CD1c-positive myeloid dendritic cell (primary cell): ENCODE results near the gene TMEM44.
"Not testable (repeated sequence)": the region's sequence is repeated elsewhere in the genome, so short reads cannot be mapped to it uniquely, and the experiment has no call there.

ENCODE experiments used
- DNase-seq: peaks from one replicate; pipeline ENCODE4 v3.0.0-alpha.2; 2016; ENCODE audit errors: extremely low spot score

The TMEM44 gene

DNA sequence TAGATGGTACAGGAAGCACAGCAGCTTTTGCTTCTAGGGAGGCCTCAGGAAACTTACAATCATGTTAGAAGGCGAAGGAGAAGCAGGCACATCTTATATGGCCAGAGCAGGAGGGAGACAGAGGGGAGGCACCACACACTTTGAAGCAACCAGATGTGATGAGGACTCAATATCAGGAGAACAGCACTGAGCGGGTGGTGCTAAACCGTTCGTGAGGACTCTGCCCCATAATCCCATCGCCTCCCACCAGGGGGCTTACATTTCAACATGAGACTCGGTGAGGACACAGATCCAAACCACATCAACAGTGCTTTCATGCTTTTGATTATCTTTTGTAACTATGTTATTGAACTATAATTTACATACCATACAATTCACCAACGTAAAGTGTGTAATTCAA is 7.6 kb upstream of the TMEM44 start:
- no peak for DNase-seq

DNA sequence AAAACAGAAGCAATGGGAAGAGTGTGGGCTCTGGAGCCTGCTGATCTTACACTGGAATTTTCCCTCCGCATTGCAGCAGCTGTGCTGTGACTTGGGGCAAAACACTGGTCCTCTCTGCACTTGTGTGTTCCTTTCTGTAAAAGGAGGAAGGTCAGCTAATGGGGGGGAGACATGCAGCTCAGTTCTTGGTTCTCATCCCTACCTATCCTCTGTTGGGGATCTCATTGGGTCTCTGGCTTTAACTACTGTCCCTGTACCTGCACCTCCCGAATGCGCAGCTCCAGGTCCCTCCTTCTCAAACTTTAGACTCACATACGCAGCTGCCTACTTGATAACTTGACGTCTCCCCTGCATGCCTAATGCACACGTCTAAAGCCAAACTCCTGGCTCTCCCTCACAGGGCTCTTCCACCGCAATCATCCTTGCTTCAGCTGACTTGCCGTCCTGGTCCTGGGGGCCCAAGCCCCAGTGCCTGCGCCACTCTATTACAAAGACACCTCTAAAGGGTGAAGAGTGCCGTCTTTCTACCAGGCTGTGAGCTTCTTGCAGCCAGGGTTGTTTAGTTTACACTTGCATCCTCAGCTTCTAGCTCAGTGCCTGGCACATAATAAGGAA is 5.9 kb upstream of the TMEM44 start:
- no peak for DNase-seq

DNA sequence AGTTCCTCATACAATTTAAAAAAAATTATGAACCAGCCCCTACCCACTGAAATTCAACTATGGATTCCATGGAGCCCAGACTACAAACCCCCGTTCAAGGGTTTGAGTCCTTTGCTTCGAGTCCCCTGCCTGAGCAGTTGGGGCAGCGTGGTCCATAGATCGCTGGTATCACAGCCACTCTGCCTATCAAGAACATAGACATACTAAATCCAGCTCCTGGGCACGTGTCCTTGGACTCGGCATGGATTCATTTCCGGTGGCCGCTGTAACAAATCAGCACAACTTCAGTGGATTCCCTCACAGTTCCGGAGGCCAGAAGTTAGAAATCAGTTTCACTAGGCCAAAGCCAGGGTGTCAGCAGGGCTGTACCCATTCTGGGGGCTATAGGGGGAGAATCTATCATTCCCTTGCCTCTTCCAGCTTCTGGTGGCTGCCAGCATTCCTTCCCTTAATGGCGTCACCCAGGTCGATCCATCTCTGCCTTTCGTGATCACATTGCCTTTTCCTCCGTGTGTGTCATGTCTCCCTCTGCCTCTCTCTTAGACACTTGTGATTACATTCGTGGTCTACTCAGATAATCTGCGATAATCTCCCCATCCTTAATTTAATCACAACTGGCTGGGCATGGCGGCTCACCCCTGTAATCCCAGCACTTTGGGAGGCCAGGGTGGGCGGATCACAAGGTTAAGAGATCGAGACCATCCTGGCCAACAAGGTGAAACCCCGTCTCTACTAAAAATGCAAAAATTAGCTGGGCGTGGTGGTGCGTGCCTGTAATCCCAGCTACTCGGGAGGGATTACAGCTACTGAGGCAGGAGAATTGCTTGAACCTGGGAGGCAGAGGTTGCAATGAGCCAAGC is 4.6 kb upstream of the TMEM44 start:
- no peak for DNase-seq

DNA sequence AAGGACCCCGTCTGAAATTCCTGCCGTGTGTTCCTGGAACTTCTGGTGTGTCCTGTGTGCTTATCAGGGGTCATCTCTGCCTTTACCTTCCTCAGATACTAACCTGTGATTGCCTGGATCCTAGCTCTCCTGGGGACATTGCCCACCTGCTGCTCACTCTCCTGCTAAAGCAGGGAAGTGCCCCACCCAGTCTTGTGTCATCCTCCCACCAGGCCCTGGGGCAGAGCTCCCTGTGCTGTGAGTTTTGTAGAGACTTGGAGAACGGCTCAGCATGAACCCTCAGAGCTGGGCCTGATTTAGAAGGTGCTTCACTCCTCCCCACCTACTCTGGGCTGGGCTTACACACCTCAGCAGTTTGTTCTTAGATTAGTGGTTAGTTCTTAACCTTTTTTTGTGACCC is 3.8 kb upstream of the TMEM44 start:
- DNase-seq, result no peak

DNA sequence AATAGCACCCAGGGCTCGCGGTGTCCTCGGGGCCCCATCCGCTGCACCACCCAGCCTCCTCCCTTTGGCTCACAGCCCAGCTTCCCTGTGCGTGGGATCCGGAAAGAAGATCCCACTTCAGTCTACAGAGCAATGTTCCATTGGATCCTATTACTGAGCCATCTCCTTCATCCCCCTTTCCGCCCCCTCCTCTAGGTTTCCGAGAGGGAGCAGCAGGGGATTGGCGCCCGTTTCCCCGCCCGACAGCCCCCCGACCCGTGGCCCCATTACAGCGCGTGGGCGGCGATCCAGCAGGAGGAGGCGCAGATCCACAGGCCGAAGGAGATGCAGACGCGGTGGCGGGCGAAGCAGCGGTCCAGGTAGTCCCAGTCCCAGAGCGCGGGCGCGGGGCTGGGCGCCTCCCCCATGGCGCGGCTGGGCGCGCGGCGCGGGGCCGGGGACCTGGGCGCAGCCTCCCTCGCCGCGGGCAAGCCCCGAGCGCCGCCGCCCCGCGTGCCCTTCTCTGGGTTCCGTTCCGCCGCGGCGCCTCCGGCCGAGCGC is 340 bp downstream of the TMEM44 start:
- peak; percentile 34 for DNase-seq

DNA sequence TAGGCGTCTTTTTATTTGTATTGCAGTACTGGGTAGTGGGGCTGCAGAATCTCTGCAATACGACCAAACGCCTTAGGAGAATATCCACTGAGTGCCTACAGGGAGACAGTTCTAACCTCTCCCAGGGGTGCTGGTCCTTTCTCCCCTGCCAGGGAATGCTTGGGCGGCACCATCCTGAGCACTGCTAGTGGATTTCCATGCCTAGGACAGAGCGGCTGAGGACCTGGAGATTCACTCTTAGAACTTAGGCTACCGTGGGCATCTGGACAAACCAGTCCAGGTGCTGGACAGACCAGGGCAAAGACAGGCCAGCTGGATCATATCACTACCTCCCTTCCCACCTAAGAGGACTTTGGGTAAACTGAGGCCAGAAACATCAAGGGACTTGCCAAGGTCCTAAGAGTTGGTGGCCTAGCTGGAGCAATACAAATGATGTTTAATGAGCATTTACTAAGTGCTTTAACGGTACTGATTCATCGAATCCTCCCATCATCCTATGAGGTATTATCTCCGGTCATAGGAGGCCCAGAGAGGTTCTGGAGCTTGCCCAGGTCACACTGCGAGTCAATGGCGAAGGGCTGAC is 902 bp downstream of the TMEM44 start:
- no peak for DNase-seq

DNA sequence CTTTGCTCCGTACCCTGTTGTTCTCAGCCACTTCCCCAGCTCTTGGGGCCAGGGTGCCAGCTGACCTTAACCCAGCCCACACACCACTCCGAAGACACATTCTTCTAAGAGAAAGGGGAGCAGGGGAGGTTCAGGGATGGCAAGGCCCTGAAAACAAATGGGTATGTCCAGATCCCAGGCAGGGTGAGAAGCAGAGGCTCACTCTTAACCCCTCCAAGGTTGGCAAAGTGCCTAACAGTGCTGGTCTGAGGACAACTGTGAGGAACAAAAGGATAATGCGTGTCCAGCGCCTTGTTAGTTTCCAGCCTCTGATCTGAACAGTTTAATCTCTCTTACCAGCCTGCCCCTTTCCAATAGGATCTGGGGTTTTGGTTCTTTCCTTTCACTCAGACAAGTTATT is 1.5 kb downstream of the TMEM44 start:
- DNase-seq, result no peak

DNA sequence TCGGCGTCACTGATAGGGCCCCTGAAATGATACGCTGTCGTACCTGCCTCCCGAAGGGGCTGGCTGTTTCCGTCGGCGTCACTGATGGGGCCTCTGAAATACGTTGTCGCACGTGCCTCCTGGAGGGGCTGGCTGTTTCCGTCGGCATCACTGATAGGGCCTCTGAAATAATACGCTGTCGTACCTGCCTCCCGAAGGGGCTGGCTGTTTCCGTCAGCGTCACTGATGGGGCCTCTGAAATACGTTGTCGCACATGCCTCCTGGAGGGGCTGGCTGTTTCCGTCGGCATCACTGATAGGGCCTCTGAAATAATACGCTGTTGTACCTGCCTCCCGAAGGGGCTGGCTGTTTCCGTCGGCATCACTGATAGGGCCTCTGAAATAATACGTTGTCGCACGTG is 2.5 kb downstream of the TMEM44 start:
- not testable (repeated sequence) for DNase-seq

DNA sequence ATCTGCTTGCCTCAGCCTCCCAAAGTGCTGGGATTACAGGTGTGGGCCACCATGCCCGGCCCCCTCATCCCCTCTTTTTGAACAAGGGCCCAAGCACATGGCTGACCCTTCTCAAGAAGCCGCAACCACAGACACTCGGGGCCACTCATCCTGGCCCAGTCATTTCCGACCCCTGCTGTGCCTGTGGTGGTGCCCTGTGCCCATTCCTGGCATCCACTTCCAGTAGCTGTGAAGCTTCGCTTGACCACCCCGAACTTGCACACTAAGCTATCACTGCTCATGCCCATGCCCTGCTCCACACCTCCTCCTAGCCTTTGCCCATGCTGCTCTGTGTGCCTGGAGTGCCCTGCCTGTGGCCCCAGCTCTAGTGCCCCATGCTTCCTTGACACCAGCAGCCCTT is 8.3 kb downstream of the TMEM44 start:
- DNase-seq, result no peak

DNA sequence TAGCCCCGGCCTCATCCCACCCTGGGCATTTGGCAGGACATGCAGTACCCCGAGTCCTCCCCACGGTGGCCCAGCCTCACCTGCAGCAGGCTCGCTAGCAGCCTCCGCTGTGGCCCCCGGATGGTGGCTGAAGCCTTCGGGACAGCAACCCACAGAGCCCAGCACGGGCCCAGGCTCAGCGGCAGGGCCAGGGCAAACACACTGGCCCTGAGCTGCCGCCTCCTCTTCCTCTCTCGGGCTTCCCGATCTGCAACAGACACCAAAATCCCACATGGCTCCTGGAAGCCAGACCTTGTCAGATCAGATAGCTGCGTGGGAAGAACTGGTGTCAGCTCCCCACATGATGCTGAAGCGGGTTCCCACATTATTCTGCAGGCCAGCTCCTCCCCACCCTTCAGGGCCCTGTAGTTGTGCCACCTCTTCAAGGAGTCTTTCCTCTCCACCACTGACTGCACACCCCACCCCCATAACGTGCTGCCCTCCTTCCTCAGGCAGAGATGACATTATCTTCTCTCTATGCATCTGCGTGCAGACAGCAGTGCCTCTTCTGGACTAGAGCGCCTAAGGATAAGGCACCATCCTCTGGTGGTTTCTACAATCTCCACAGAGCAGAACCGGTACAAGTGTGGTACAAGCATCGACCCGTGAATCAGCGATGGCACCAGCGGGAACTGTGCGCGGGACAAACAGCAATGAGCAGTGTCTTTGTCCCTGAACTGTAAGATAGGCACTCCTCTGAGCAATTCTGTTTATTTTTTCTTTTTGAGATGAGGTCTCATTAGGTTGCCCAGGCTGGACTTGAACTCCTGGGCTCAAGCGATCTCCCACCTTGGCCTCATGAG is 9.5 kb downstream of the TMEM44 start:
- DNase-seq, result peak; percentile 11

DNA sequence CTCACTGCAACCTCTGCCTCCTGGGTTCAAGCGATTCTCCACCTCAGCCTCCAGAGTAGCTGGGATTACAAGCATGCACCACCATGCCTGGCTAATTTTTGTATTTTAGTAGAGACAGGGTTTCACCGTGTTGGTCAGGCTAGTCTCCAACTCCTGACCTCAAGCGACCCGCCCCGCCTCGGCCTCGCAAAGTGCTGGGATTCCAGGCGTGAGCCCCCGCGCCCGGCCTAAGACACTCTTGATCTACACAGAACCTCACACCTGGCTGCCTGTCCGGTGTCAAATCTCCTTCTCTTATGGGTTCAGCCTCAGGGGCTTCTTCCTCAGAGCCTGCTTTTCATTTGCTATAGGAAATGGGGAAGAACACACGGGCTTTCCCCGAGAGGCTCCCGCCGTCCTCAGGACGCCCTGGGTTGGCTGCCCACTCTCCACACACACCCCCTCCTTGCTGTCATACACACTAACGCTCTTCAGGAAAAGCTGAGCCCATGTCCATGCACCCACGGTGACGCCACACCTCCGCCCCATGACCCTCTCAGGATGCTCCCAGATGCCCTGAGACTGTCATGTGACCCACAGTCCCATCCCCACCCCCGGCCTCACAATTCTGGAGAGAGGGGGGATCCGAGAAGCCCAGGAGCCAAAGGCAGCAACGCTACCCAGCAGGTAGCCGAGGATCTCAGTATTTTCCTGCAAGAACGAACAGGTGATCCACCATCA is 10.4 kb downstream of the TMEM44 start:
- no peak for DNase-seq

DNA sequence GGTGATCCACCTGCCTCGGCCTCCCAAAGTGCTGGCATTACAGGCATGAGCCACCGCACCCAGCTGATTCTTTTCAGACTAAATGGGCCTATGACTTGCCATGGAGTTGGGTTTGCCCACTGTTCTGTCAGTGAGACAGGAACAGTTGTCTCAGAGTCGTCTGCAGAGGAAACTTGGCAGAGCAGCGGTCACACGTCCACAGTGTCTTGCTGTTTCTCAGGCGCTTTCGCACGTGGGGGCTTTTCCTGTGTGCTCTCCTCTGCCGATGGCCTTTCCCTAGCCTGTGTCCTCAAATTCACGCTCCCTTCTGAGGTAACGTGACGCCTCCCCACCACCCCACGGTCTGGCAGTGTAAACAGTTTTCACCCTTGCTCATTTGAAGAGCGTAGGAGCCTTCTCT is 11.3 kb downstream of the TMEM44 start:
- DNase-seq, result no peak

DNA sequence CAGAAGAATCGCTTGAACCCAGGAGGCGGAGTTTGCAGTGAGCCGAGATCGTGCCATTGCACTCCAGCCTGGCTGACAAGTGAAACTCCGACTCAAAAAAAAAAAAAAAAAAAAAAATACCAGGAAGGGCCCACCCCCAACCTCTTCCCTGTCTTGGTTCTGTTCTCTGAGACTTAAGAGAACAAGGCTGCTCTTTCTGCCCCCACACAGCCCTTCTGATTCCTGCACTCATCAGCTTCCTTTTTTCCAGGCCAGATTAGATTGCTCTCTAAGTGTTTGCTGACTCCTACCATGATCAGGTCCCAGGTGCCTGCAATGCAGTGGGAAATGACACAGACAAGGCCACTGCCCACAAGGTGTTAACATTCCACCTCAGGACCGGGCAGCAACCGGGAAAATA is 13.0 kb downstream of the TMEM44 start:
- DNase-seq, result peak; percentile 70

DNA sequence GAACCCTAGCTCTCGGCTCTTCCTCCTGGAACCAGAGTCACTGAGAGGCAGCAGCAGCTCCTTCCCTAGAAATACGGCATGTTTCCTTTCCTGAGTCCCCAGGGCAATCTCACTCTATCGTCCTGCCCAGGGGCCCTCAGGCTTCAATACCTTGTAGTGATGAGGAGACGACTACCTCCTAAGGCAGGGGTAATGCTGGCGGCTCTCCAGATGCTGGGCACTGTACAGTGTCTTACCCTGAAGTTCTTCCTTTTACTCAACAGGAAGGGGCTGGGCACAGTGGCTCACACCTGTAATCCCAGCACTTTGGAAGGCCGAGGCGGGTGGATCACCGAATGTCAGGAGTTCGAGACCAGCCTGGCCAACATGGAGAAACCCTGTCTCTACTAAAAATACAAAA is 13.5 kb downstream of the TMEM44 start:
- DNase-seq, result no peak

DNA sequence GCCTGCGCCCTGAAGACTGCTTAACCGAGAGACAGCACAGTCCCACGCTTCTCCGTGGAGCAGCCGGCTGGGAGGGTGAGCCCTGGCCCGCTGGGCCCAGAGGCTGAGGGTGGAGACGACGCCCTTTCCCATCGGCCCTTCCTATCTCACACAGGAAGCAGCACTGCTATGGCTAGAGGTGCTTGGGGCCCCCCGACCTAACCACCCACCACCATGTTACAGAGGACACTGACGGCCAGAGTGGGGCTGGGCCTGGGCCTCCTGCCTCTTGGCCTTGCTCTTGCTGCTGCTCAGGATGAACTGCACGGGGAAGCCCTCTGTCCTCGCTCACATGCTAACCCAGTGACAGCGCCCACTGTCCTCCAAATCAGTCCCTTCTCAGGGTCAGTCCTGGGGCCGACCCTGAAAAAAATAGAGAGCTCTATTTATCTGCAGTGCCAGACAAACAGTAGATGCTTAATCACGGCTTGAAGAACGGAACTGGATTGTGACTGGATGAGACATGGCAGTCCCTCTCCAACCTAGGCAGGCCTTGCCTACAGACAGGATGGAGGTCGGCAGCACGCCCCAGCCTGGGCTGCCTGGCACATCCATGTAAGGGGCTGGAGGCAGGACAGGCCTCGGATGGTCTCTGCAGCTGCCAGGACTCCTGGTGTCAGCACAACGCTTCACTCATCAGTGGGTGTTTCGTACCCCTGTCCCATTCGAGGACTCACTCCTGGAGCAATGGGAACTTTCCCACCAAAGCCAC is 14.2 kb downstream of the TMEM44 start:
- DNase-seq, result no peak

DNA sequence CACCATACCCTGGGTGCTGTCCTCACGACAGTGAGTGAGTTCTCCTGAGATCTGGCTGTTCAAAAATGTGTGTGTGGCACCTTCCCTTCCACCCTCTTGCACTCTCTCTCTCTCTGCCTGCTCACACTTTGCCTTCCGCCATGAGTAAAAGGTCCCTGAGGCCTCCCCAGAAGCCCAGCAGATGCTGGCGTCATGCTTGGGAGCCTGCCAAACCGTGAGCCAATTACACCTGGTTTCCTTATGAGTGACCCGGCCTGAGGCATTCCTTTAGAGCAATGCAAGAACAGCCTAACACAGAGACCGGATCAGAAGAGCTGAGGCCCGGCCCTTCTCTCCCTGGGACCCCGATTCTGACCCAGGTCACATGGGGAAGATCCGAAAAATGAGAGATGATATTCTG is 15.4 kb downstream of the TMEM44 start:
- DNase-seq, result no peak

DNA sequence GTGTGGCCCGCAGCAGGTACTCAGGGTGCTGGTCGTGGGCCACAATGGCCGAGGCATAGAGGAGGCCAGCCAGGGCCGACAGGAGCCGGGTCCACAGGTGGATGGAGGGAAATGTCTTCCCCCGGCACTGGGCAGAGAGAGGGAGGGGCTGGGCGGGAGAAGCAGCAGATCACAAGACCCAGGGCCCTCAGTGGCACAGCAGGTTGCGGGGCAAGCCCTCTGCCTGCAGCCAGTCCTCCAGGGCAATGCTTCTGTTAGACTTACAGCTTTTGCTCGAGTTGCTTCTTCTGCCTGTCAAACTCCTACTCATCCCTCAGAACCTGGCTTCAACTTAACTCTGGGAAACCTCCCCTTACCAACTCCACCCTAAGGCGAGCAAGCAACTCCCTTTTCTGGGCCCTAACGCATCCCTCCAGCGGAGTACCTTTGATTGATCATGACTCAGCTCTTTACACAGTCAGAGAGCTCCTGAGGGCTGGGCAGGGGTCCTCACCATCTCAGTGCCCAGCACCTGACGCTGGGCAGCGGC is 16.0 kb downstream of the TMEM44 start:
- DNase-seq, result no peak

DNA sequence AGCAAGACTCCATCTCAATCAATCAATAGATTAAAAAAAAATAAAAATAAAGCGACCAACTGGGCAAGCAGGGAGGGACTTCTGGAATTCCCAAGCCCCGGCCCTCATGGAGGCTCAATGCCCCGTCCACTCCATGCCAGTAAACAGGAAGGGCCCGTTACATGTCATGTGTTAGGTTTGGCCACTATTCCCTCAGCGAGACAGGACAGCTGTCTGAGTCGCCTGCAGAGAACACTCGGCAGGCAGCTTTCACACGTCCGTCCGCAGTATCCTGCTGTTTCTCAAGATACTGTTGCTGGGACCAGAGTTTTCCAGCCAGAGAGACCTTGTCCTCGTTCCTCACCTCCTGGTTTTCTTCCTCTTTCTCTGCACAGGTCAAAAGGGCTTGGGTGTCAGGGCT is 18.0 kb downstream of the TMEM44 start:
- DNase-seq, result no peak

DNA sequence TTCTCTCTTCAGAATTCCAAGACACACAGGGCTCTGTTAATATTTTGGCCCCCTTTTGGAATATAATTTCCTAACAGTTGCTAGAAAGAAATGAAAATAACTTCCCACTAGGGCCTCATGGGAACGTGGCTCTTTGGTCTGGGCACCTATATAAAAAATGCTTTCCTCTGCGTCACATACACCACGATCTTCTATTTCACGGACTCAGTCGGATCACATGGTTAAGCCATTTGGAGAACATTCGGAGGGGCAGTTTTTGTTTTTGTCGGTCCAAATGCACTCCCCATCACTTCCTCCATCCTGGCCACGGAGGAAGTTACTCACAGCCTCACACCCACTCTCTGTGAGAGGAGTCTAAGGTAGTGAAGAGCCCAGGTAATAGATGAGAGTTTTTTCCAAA is 21.0 kb downstream of the TMEM44 start:
- DNase-seq, result peak; percentile 13

DNA sequence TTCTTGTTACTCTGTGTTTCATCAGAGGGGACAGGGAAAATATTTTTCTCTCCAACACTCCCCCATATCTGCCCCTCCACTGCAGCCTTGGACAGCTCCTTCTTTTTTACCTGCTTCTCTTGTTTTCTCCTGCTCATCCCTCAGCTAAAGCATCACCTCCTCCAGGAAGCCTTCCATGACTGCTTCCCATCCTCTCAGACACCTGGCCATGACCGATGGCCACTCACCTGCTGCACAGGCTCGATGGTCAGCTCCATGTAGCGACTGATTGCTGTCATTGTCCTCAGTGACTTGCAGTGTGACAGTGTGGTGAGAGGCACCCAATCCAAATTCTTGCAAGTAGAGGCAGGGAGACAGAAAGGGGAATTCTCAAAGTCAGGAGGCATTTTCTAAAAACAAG is 22.5 kb downstream of the TMEM44 start:
- DNase-seq, result no peak
